ENCODE data around the gene ZKSCAN7.
"Not testable (repeated sequence)": the region's sequence is repeated elsewhere in the genome, so short reads cannot be mapped to it uniquely, and the experiment has no call there.

DNA sequence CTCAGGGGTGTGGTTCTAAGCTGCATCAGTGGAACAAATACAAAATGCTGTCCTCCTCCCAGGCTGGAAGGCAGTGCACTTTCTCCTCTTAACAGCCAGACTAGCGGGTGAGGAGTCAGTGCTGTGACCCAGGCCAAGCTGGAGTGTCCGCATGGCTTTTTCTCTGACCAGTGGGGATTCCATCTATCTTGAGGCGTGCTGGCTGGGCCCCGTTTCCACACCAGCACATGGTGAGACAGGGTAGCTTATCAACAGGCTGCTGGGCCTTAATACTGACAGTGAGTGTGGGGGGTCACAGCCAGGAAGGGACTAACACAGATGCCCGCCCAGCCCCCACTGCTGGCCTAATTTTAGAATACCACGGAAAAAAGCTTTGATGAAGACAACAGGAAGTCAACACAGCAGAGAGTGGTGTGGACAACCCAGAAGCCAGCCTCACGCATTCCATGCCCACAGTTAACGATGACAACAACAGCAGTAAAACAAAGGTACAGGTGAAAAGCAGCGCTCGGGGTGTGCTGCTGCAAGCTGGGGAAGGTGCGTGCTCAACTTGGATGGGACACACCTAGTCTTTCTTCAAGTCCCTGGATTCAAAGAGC is 22.5 kb downstream of the ZKSCAN7 start:
- TF ChIP-seq ZFP3 (CRISPR knock-in tag; IDR thresholded peaks at IDR 0.05); ZC3H10 (CRISPR knock-in tag; IDR thresholded peaks at IDR 0.05); PATZ1 (CRISPR knock-in tag; IDR thresholded peaks at IDR 0.05; ENCODE audit: borderline replicate concordance): not testable (repeated sequence)

All from SK-N-SH treated with all-trans-retinoic acid at 6 μM for 48 hours (cell line).